ENCODE measurements around the gene SPAG9.

DNA sequence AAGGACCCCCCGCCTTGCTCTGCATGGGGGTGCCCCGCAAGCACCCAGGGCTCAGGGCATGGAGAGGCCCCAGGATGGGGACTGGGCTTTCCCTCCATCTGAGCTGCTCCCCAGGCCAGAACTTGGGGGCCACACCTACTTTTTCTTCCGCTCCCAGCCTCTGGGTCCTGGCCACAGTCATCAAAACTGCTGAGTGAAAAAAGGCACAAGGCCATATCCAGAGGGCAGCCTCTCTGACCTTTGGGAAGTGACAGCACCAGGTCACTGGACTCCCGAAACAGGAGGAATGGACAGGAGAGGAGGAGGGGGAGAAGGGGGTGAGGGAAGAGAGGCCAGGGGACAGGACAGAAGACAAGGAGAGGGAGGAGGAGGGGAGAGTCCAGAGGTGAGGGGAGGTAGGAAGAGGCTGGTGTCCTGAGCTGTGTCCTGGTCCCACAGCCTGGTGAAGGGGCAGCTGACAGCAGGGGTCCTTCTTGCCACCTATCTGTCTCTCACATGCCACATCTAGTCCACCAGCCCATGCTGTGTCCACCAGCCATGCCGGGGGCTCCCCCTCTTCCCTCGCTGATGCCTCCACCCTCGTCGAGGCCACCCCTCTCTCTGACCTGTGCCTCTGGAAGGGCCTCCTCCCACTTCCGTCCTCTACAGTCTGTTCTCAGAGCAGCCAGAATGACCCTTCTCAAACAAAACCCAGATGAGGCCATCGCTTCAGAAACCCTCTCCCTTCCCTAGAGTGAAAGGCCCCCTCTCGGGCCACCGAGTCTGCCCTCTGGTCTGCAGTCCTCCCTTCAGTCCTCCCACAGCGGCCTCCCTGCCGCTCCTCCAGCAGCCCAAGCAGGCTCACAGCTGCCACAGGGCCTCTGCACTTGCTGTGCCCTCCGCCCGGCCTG is 180.6 kb downstream of the SPAG9 start:
- no peak for TF ChIP-seq POLR2AphosphoS5 (IDR thresholded peaks at IDR 0.05)
- TF ChIP-seq, protein P1, sequence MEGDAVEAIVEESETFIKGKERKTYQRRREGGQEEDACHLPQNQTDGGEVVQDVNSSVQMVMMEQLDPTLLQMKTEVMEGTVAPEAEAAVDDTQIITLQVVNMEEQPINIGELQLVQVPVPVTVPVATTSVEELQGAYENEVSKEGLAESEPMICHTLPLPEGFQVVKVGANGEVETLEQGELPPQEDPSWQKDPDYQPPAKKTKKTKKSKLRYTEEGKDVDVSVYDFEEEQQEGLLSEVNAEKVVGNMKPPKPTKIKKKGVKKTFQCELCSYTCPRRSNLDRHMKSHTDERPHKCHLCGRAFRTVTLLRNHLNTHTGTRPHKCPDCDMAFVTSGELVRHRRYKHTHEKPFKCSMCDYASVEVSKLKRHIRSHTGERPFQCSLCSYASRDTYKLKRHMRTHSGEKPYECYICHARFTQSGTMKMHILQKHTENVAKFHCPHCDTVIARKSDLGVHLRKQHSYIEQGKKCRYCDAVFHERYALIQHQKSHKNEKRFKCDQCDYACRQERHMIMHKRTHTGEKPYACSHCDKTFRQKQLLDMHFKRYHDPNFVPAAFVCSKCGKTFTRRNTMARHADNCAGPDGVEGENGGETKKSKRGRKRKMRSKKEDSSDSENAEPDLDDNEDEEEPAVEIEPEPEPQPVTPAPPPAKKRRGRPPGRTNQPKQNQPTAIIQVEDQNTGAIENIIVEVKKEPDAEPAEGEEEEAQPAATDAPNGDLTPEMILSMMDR (IDR thresholded peaks at IDR 0.05): no peak
